LNCaP clone FGC (cell line): ENCODE data around the gene SRMS.

ENCODE experiments used
- DNase-seq: peaks from one replicate; pipeline ENCODE4 v3.0.0-alpha.2; 2011; ENCODE audit warnings: low read depth
- H3K4me3 ChIP-seq: 2 replicates; pipeline ENCODE4 v1.5.1; 2011; ENCODE audit warnings: mild to moderate bottlenecking, low read depth, low read length, control low read depth
- TF ChIP-seq, protein P1 (sequence below): IDR thresholded peaks from 2 replicates; pipeline ENCODE4 v1.5.1; 2012; ENCODE audit warnings: mild to moderate bottlenecking; ENCODE audit not compliant: control insufficient read depth, insufficient read depth; ENCODE audit errors: extremely low read depth

Gene SRMS

DNA sequence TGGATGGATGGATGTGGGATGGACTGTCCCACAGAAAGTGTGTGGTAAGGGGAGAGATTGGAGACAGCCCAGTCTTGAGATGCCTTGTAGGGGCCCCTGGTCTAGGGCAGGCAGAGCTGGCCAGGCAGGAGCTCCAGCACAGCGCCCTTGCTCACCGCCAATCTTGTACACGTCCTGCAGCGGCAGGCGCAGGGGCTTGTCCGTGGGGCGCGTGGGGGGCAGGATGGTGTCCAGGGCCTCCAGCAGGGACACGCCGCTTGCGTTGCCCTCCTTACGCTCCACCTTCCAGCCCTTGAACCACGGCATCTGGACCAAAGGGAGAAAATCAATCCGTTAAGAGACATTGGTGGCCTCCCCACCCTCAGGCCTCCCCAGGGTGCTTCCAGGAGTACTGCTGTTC, 54.6 kb downstream of the SRMS start:
- TF ChIP-seq, protein P1, sequence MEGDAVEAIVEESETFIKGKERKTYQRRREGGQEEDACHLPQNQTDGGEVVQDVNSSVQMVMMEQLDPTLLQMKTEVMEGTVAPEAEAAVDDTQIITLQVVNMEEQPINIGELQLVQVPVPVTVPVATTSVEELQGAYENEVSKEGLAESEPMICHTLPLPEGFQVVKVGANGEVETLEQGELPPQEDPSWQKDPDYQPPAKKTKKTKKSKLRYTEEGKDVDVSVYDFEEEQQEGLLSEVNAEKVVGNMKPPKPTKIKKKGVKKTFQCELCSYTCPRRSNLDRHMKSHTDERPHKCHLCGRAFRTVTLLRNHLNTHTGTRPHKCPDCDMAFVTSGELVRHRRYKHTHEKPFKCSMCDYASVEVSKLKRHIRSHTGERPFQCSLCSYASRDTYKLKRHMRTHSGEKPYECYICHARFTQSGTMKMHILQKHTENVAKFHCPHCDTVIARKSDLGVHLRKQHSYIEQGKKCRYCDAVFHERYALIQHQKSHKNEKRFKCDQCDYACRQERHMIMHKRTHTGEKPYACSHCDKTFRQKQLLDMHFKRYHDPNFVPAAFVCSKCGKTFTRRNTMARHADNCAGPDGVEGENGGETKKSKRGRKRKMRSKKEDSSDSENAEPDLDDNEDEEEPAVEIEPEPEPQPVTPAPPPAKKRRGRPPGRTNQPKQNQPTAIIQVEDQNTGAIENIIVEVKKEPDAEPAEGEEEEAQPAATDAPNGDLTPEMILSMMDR, result no peak
- no peak overlapping the region for H3K4me3 ChIP-seq
- no peak for DNase-seq

DNA sequence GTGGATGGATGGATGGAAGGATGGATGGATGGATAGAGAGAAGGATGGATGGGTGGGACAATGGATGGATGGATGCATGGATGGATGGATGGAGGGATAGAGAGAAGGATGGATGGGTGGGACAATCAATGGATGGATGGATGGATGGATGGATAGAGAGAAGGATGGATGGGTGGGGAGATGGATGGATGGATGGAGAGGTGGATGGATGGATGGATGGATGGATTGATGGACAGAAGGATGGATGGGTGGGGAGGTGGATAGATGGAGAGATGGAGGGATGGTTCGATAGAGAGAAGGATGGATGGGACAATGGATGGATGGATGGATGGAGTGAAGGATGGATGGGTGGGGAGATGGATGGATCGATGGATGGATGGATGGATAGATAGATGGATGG, 55.0 kb downstream of the SRMS start:
- no peak overlapping the region for H3K4me3 ChIP-seq
- no peak for DNase-seq
- TF ChIP-seq, protein P1, result no peak

DNA sequence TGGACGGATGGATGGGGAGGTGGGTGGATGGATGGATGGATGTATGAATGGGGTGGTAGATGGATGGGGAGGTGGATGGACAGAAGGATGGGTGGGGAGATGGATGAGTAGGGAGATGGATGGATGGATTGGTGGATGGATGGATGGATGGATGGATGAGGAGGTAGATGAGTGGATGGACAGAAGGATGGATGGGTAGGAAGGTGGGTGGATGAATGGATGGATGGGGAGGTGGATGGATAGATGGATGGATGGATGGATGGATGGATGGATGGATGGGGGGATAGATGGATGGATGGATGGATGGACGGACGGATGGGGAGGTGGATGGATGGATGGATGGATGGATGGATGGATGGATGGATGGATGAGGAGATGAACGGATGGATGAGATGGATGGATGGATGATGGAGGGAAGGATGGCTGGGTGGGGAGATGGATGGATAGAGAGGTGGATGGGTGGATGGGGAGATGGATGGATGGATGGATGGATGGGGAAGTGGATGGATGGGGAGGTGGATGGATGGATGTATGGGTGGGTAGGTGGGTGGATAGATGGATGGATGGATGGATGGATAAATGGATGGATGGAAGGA, 55.8 kb downstream of the SRMS start:
- DNase-seq, result no peak
- H3K4me3 ChIP-seq, result no peak overlapping the region
- TF ChIP-seq, protein P1, result no peak

DNA sequence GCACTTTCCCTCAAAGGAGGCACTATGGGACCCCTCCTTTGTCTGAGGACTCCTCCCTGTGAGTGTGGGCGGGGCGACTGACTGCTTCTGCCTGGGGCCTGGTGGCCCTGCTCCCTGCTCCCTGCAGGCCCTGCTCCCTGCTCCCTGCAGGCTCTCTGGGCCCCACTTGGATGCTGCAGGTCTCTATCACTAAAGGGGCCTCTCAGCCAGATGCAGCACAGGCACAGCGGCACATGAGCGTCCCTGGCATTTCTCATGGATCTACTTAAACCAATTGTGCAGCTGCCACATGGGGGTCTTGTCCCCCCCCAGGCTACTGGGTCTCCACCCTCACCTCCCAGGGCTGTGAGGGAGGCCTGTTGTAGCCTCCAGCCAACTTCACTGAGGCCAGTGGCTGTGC, 56.5 kb downstream of the SRMS start:
- TF ChIP-seq, protein P1, result no peak
- no peak for DNase-seq
- no peak overlapping the region for H3K4me3 ChIP-seq
